Measurements from ENCODE around the gene AKAP9.

AKAP9 gene

GRCh38 chr7:92044148-92044547 lies 103.5 kb downstream of the AKAP9 start:
- Histone ChIP-seq H3K36me3 (ENCODE audit: insufficient read depth, low read length) (peaks cover 39% of the 10 kb centered on the region), H3K9me3 (ENCODE audit: low read length) (no peaks in the 10 kb centered on the region), H3K27me3 (ENCODE audit: control insufficient read depth in 1 of 2, insufficient read depth in 2 of 2, low read length in 2 of 2) (no peaks in the 10 kb centered on the region), H3K9ac (ENCODE audit: low read length) (no peak overlapping the region), H3K27ac (ENCODE audit: low read depth, low read length) (no peak overlapping the region), H3K4me3 (ENCODE audit: low read depth in 1 of 2, low read length in 2 of 2) (no peak overlapping the region), H3K4me1 (ENCODE audit: insufficient read depth, low read length) (peaks cover 5% of the 10 kb centered on the region)

- H3K4me3 ChIP-seq (ENCODE audit: low read depth in 1 of 2, low read length in 2 of 2), result no peak overlapping the region
- no peak overlapping the region for H3K27ac ChIP-seq (ENCODE audit: low read depth, low read length)
- peaks cover 42% of the 10 kb centered on the region for H3K36me3 ChIP-seq (ENCODE audit: insufficient read depth, low read length)
- no peaks in the 10 kb centered on the region for H3K27me3 ChIP-seq (ENCODE audit: control insufficient read depth in 1 of 2, insufficient read depth in 2 of 2, low read length in 2 of 2)
- no peak overlapping the region for H3K9ac ChIP-seq (ENCODE audit: low read length)
- peaks cover 5% of the 10 kb centered on the region for H3K4me1 ChIP-seq (ENCODE audit: insufficient read depth, low read length)
- H3K9me3 ChIP-seq (ENCODE audit: low read length), result no peaks in the 10 kb centered on the region
Measured at GRCh38 chr7:92044940-92045339, 104.3 kb downstream of the AKAP9 start.

- Histone ChIP-seq H3K27ac (ENCODE audit: low read depth, low read length) (no peak overlapping the region), H3K4me1 (ENCODE audit: insufficient read depth, low read length) (no peaks in the 10 kb centered on the region), H3K4me3 (ENCODE audit: low read depth in 1 of 2, low read length in 2 of 2) (no peak overlapping the region), H3K9ac (ENCODE audit: low read length) (no peak overlapping the region), H3K27me3 (ENCODE audit: control insufficient read depth in 1 of 2, insufficient read depth in 2 of 2, low read length in 2 of 2) (no peaks in the 10 kb centered on the region), H3K36me3 (ENCODE audit: insufficient read depth, low read length) (peaks cover 30% of the 10 kb centered on the region), H3K9me3 (ENCODE audit: low read length) (no peaks in the 10 kb centered on the region)
Measured at GRCh38 chr7:92051655-92052054, 111.0 kb downstream of the AKAP9 start.

- Histone ChIP-seq H3K4me3 (ENCODE audit: low read depth in 1 of 2, low read length in 2 of 2) (no peak overlapping the region), H3K9ac (ENCODE audit: low read length) (no peak overlapping the region), H3K4me1 (ENCODE audit: insufficient read depth, low read length) (no peaks in the 10 kb centered on the region), H3K27me3 (ENCODE audit: control insufficient read depth in 1 of 2, insufficient read depth in 2 of 2, low read length in 2 of 2) (no peaks in the 10 kb centered on the region), H3K36me3 (ENCODE audit: insufficient read depth, low read length) (peaks cover 30% of the 10 kb centered on the region), H3K27ac (ENCODE audit: low read depth, low read length) (no peak overlapping the region), H3K9me3 (ENCODE audit: low read length) (no peaks in the 10 kb centered on the region)
Measured at GRCh38 chr7:92052159-92052558, 111.5 kb downstream of the AKAP9 start.

- Histone ChIP-seq H3K9ac (ENCODE audit: low read length) (no peak overlapping the region), H3K27me3 (ENCODE audit: control insufficient read depth in 1 of 2, insufficient read depth in 2 of 2, low read length in 2 of 2) (no peaks in the 10 kb centered on the region), H3K4me1 (ENCODE audit: insufficient read depth, low read length) (no peaks in the 10 kb centered on the region), H3K9me3 (ENCODE audit: low read length) (no peaks in the 10 kb centered on the region), H3K36me3 (ENCODE audit: insufficient read depth, low read length) (peaks cover 24% of the 10 kb centered on the region), H3K4me3 (ENCODE audit: low read depth in 1 of 2, low read length in 2 of 2) (no peak overlapping the region), H3K27ac (ENCODE audit: low read depth, low read length) (no peak overlapping the region)
Measured at GRCh38 chr7:92052684-92053083, 112.0 kb downstream of the AKAP9 start.

- Histone ChIP-seq H3K4me1 (ENCODE audit: insufficient read depth, low read length) (no peaks in the 10 kb centered on the region), H3K9me3 (ENCODE audit: low read length) (no peaks in the 10 kb centered on the region), H3K27me3 (ENCODE audit: control insufficient read depth in 1 of 2, insufficient read depth in 2 of 2, low read length in 2 of 2) (no peaks in the 10 kb centered on the region), H3K4me3 (ENCODE audit: low read depth in 1 of 2, low read length in 2 of 2) (no peak overlapping the region), H3K36me3 (ENCODE audit: insufficient read depth, low read length) (peaks cover 24% of the 10 kb centered on the region), H3K27ac (ENCODE audit: low read depth, low read length) (no peak overlapping the region), H3K9ac (ENCODE audit: low read length) (no peak overlapping the region)
Measured at GRCh38 chr7:92053312-92053711, 112.7 kb downstream of the AKAP9 start.

- no peaks in the 10 kb centered on the region for H3K9me3 ChIP-seq (ENCODE audit: low read length)
- no peaks in the 10 kb centered on the region for H3K4me1 ChIP-seq (ENCODE audit: insufficient read depth, low read length)
- H3K27me3 ChIP-seq (ENCODE audit: control insufficient read depth in 1 of 2, insufficient read depth in 2 of 2, low read length in 2 of 2), result no peaks in the 10 kb centered on the region
- H3K4me3 ChIP-seq (ENCODE audit: low read depth in 1 of 2, low read length in 2 of 2), result no peak overlapping the region
- no peak overlapping the region for H3K27ac ChIP-seq (ENCODE audit: low read depth, low read length)
- H3K36me3 ChIP-seq (ENCODE audit: insufficient read depth, low read length), result peaks cover 4% of the 10 kb centered on the region
- H3K9ac ChIP-seq (ENCODE audit: low read length), result no peak overlapping the region
Measured at GRCh38 chr7:92056286-92056685, 115.6 kb downstream of the AKAP9 start.

GRCh38 chr7:92057375-92057774 lies 116.7 kb downstream of the AKAP9 start:
- Histone ChIP-seq H3K27ac (ENCODE audit: low read depth, low read length) (no peak overlapping the region), H3K4me3 (ENCODE audit: low read depth in 1 of 2, low read length in 2 of 2) (no peak overlapping the region), H3K27me3 (ENCODE audit: control insufficient read depth in 1 of 2, insufficient read depth in 2 of 2, low read length in 2 of 2) (no peaks in the 10 kb centered on the region), H3K9me3 (ENCODE audit: low read length) (no peaks in the 10 kb centered on the region), H3K4me1 (ENCODE audit: insufficient read depth, low read length) (no peaks in the 10 kb centered on the region), H3K9ac (ENCODE audit: low read length) (no peak overlapping the region), H3K36me3 (ENCODE audit: insufficient read depth, low read length) (peaks cover 4% of the 10 kb centered on the region)

GRCh38 chr7:92058040-92058439 lies 117.4 kb downstream of the AKAP9 start:
- no peak overlapping the region for H3K9ac ChIP-seq (ENCODE audit: low read length)
- H3K4me1 ChIP-seq (ENCODE audit: insufficient read depth, low read length), result no peaks in the 10 kb centered on the region
- no peaks in the 10 kb centered on the region for H3K9me3 ChIP-seq (ENCODE audit: low read length)
- no peak overlapping the region for H3K4me3 ChIP-seq (ENCODE audit: low read depth in 1 of 2, low read length in 2 of 2)
- no peaks in the 10 kb centered on the region for H3K27me3 ChIP-seq (ENCODE audit: control insufficient read depth in 1 of 2, insufficient read depth in 2 of 2, low read length in 2 of 2)
- H3K27ac ChIP-seq (ENCODE audit: low read depth, low read length), result no peak overlapping the region
- no peaks in the 10 kb centered on the region for H3K36me3 ChIP-seq (ENCODE audit: insufficient read depth, low read length)

GRCh38 chr7:92058899-92059298 lies 118.2 kb downstream of the AKAP9 start:
- Histone ChIP-seq H3K4me1 (ENCODE audit: insufficient read depth, low read length) (no peaks in the 10 kb centered on the region), H3K27ac (ENCODE audit: low read depth, low read length) (no peak overlapping the region), H3K9ac (ENCODE audit: low read length) (no peak overlapping the region), H3K4me3 (ENCODE audit: low read depth in 1 of 2, low read length in 2 of 2) (no peak overlapping the region), H3K27me3 (ENCODE audit: control insufficient read depth in 1 of 2, insufficient read depth in 2 of 2, low read length in 2 of 2) (no peaks in the 10 kb centered on the region), H3K36me3 (ENCODE audit: insufficient read depth, low read length) (no peaks in the 10 kb centered on the region), H3K9me3 (ENCODE audit: low read length) (no peaks in the 10 kb centered on the region)

- Histone ChIP-seq H3K36me3 (ENCODE audit: insufficient read depth, low read length) (peaks cover 4% of the 10 kb centered on the region), H3K4me3 (ENCODE audit: low read depth in 1 of 2, low read length in 2 of 2) (no peak overlapping the region), H3K4me1 (ENCODE audit: insufficient read depth, low read length) (no peaks in the 10 kb centered on the region), H3K27me3 (ENCODE audit: control insufficient read depth in 1 of 2, insufficient read depth in 2 of 2, low read length in 2 of 2) (no peaks in the 10 kb centered on the region), H3K9ac (ENCODE audit: low read length) (no peak overlapping the region), H3K27ac (ENCODE audit: low read depth, low read length) (no peak overlapping the region), H3K9me3 (ENCODE audit: low read length) (no peaks in the 10 kb centered on the region)
Measured at GRCh38 chr7:92061154-92061553, 120.5 kb downstream of the AKAP9 start.

GRCh38 chr7:92064438-92065029 lies 123.9 kb downstream of the AKAP9 start:
- H3K27ac ChIP-seq (ENCODE audit: low read depth, low read length), result no peak overlapping the region
- H3K9me3 ChIP-seq (ENCODE audit: low read length), result no peaks in the 10 kb centered on the region
- H3K9ac ChIP-seq (ENCODE audit: low read length), result no peak overlapping the region
- H3K4me3 ChIP-seq (ENCODE audit: low read depth in 1 of 2, low read length in 2 of 2), result no peak overlapping the region
- H3K27me3 ChIP-seq (ENCODE audit: control insufficient read depth in 1 of 2, insufficient read depth in 2 of 2, low read length in 2 of 2), result no peaks in the 10 kb centered on the region
- H3K36me3 ChIP-seq (ENCODE audit: insufficient read depth, low read length), result peaks cover 16% of the 10 kb centered on the region
- H3K4me1 ChIP-seq (ENCODE audit: insufficient read depth, low read length), result no peaks in the 10 kb centered on the region

All from muscle layer of colon (tissue), 2 donors.